Lower lobe of right lung (tissue), 2 donors: Measurements from ENCODE around the gene RPL7A. TPM values are rescaled to one million over a fixed set of nuclear protein-coding genes. Genes with fewer than 3 reads are reported as not detected.

Source experiments
- ATAC-seq, 2 donors: fragments of 200-7000 bp; cut with Tn5 transposase; one replicate each; pipeline ENCODE4 v1.9.1; 2020 to 2022; ENCODE audit warnings: mild to moderate bottlenecking in 2 of 2, moderate library complexity in 2 of 2
- DNase-seq: peaks from one replicate; pipeline ENCODE4 v3.0.0-alpha.2; 2020
- H3K27ac ChIP-seq: fragments of 200-600 bp; one replicate; pipeline ENCODE4 v1.8.0; 2022
- H3K27me3 ChIP-seq: fragments of 200-600 bp; one replicate; pipeline ENCODE4 v1.8.0; 2022; ENCODE audit warnings: low read depth
- H3K36me3 ChIP-seq: fragments of 200-600 bp; one replicate; pipeline ENCODE4 v1.8.0; 2022; ENCODE audit warnings: mild to moderate bottlenecking
- H3K4me1 ChIP-seq: fragments of 200-600 bp; one replicate; pipeline ENCODE4 v1.8.0; 2022
- H3K4me3 ChIP-seq: fragments of 200-600 bp; one replicate; pipeline ENCODE4 v1.8.0; 2022; ENCODE audit warnings: mild to moderate bottlenecking
- H3K9me3 ChIP-seq: fragments of 200-600 bp; one replicate; pipeline ENCODE4 v1.8.0; 2022
- intact Hi-C: fragments of 100-400 bp; cut with DNase I; formaldehyde crosslinking; loops from one replicate; pipeline ENCODE4 v1.11.0; 2022
- total RNA-seq: library from RNA; stranded (reverse); fragmentation: NEBNext Ultra II Directional; extraction: Animal tissue kit (Norgen Biotek cat#: 25700); gene quantifications from one replicate; pipeline ENCODE4 v1.2.1, GENCODE V29; 2021
- TF ChIP-seq, protein P1 (sequence below): fragments of 200-600 bp; IDR thresholded peaks from one replicate; pipeline ENCODE4 v1.8.0; 2022; ENCODE audit warnings: antibody characterized with exemption, mild to moderate bottlenecking
- donor health status: DM: no; HTN: yes; CAD: no; lungs with severe emphysema.

The RPL7A gene
- total RNA-seq, 1 donor from 2014 or later, result 1,397 TPM

GRCh38 chr9:133351908-133352634, 4.1 kb downstream of the RPL7A start:
- Histone ChIP-seq H3K4me3 (no peak overlapping the region), H3K27me3 (no peaks in the 10 kb centered on the region), H3K27ac (no peak overlapping the region), H3K4me1 (peaks cover 36% of the 10 kb centered on the region), H3K9me3 (no peaks in the 10 kb centered on the region), H3K36me3 (peaks cover 56% of the 10 kb centered on the region)
- ATAC-seq (no peak), DNase-seq (no peak)
- TF ChIP-seq, protein P1, sequence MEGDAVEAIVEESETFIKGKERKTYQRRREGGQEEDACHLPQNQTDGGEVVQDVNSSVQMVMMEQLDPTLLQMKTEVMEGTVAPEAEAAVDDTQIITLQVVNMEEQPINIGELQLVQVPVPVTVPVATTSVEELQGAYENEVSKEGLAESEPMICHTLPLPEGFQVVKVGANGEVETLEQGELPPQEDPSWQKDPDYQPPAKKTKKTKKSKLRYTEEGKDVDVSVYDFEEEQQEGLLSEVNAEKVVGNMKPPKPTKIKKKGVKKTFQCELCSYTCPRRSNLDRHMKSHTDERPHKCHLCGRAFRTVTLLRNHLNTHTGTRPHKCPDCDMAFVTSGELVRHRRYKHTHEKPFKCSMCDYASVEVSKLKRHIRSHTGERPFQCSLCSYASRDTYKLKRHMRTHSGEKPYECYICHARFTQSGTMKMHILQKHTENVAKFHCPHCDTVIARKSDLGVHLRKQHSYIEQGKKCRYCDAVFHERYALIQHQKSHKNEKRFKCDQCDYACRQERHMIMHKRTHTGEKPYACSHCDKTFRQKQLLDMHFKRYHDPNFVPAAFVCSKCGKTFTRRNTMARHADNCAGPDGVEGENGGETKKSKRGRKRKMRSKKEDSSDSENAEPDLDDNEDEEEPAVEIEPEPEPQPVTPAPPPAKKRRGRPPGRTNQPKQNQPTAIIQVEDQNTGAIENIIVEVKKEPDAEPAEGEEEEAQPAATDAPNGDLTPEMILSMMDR, result peak; percentile 52
- intact Hi-C loops, result no loop called here

GRCh38 chr9:133352635-133353340, 4.8 kb downstream of the RPL7A start:
- H3K27me3 ChIP-seq, result no peaks in the 10 kb centered on the region
- DNase-seq (no peak), ATAC-seq (no peak)
- peaks cover 43% of the 10 kb centered on the region for H3K4me1 ChIP-seq
- H3K36me3 ChIP-seq, result peaks cover 58% of the 10 kb centered on the region
- TF ChIP-seq, protein P1, result no peak
- H3K9me3 ChIP-seq, result no peaks in the 10 kb centered on the region
- no peak overlapping the region for H3K27ac ChIP-seq
- H3K4me3 ChIP-seq, result no peak overlapping the region
- intact Hi-C loops, result no loop called here

- H3K4me1 ChIP-seq, result peaks cover 47% of the 10 kb centered on the region
- no peak overlapping the region for H3K4me3 ChIP-seq
- TF ChIP-seq, protein P1, result no peak
- DNase-seq, result no peak
- no peak overlapping the region for H3K27ac ChIP-seq
- intact Hi-C loops, result no loop called here
- peaks cover 66% of the 10 kb centered on the region for H3K36me3 ChIP-seq
- no peak for ATAC-seq
- H3K27me3 ChIP-seq, result no peaks in the 10 kb centered on the region
- no peaks in the 10 kb centered on the region for H3K9me3 ChIP-seq
These were observed 5.5 kb downstream of the RPL7A start for GRCh38 chr9:133353548-133353947.

- intact Hi-C loops, result no loop called here
- H3K4me1 ChIP-seq, result peaks cover 35% of the 10 kb centered on the region
- peaks cover 68% of the 10 kb centered on the region for H3K36me3 ChIP-seq
These were observed 6.7 kb downstream of the RPL7A start for GRCh38 chr9:133354766-133355165.

DNA sequence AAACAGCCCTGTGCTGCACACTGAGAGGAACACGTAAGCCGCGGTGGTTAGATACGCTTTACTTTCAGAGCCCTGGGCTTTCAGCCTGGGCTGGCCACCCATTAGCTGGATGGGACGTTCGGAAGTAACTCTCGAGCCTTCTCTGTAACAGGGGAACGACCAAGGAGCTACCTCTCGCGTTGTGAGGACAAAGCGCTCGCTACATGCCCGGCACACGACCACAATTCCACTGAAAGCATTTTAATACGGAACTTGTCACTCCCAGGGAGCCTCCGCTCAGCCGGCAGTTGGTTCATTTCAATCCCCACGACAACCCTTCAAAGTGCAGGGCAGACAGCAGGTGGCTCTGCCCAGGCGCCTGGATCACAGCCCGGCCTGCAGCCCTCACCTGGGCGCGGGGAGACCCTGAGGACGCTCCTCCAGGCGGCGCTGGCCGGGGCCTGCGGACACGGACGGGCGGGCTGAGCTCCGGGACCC, 7.9 kb downstream of the RPL7A start:
- no peaks in the 10 kb centered on the region for H3K27me3 ChIP-seq
- intact Hi-C loops, result no loop called here
- peaks cover 68% of the 10 kb centered on the region for H3K36me3 ChIP-seq
- H3K27ac ChIP-seq, result peak overlapping the region; percentile 88
- peak overlapping the region; percentile 91 for H3K4me3 ChIP-seq
- H3K9me3 ChIP-seq, result no peaks in the 10 kb centered on the region
- peaks cover 29% of the 10 kb centered on the region for H3K4me1 ChIP-seq
- DNase-seq, result no peak
- peak; percentile 3 to 42 for ATAC-seq
- TF ChIP-seq, protein P1, result peak; percentile 8

More at GRCh38 chr9:133354766-133355165, 6.7 kb downstream of the RPL7A start:
- Histone ChIP-seq H3K27me3 (no peaks in the 10 kb centered on the region), H3K4me3 (no peak overlapping the region), H3K27ac (no peak overlapping the region), H3K9me3 (no peaks in the 10 kb centered on the region)
- no peak for ATAC-seq
- TF ChIP-seq, protein P1, result no peak
- DNase-seq, result no peak
